H9 (cell line): ENCODE results near the gene ARHGAP15. TPM values are rescaled to one million over a fixed set of nuclear protein-coding genes. Genes with fewer than 3 reads are reported as not detected.

Source experiments
- DNase-seq: peaks from one replicate; pipeline ENCODE4 v3.0.0-alpha.2; 2017
- H2AFZ ChIP-seq: one replicate; pipeline ENCODE4 v1.6.1; 2013; ENCODE audit warnings: mild to moderate bottlenecking, low read length, control low read depth, moderate library complexity
- H2AK5ac ChIP-seq: 2 replicates; pipeline ENCODE4 v1.6.1; 2013; ENCODE audit warnings: low read length, control low read depth, mixed read lengths; ENCODE audit not compliant: insufficient read length
- H2BK120ac ChIP-seq: one replicate; pipeline ENCODE4 v1.6.1; 2013; ENCODE audit warnings: low read depth, mild to moderate bottlenecking, low read length, control low read depth, inconsistent platforms; ENCODE audit not compliant: poor library complexity, severe bottlenecking
- H2BK12ac ChIP-seq: 2 replicates; pipeline ENCODE4 v1.6.1; 2013; ENCODE audit warnings: low read length, control low read depth, mixed read lengths, low read depth; ENCODE audit not compliant: insufficient read length
- H2BK15ac ChIP-seq: 2 replicates; pipeline ENCODE4 v1.6.1; 2013; ENCODE audit warnings: low read depth, low read length, control low read depth
- H2BK20ac ChIP-seq: one replicate; pipeline ENCODE4 v1.6.1; 2013; ENCODE audit warnings: low read depth, mild to moderate bottlenecking, low read length, control low read depth, inconsistent platforms; ENCODE audit not compliant: poor library complexity, severe bottlenecking
- H2BK5ac ChIP-seq: 2 replicates; pipeline ENCODE4 v1.6.1; 2013; ENCODE audit warnings: low read length, control low read depth, mixed read lengths; ENCODE audit not compliant: insufficient read length
- H3K14ac ChIP-seq: 2 replicates; pipeline ENCODE4 v1.6.1; 2013; ENCODE audit warnings: low read length, control low read depth; ENCODE audit not compliant: insufficient read depth
- H3K18ac ChIP-seq: 2 replicates; pipeline ENCODE4 v1.6.1; 2013; ENCODE audit warnings: low read depth, mild to moderate bottlenecking, mixed read lengths, low read length, control low read depth; ENCODE audit not compliant: insufficient read length
- H3K23ac ChIP-seq: 2 replicates; pipeline ENCODE4 v1.6.1; 2013; ENCODE audit warnings: low read length, control low read depth, mixed read lengths, low read depth; ENCODE audit not compliant: insufficient read length
- H3K23me2 ChIP-seq: 2 replicates; pipeline ENCODE4 v1.6.1; 2013; ENCODE audit warnings: low read depth, mild to moderate bottlenecking, mixed read lengths, low read length, control low read depth; ENCODE audit not compliant: insufficient read length, poor library complexity, severe bottlenecking
- H3K27ac ChIP-seq: 2 replicates; pipeline ENCODE4 v1.5.1; 2013; ENCODE audit warnings: low read length, control low read depth, mixed read lengths, low read depth; ENCODE audit not compliant: insufficient read length
- H3K27me3 ChIP-seq: 2 replicates; pipeline ENCODE4 v1.6.1; 2013; ENCODE audit warnings: low read length, control low read depth, inconsistent platforms; ENCODE audit not compliant: insufficient read depth
- H3K4ac ChIP-seq: 2 replicates; pipeline ENCODE4 v1.6.1; 2013; ENCODE audit warnings: low read depth, mild to moderate bottlenecking, control low read depth, inconsistent platforms, low read length, moderate library complexity
- H3K4me1 ChIP-seq: 2 replicates; pipeline ENCODE4 v1.6.1; 2013; ENCODE audit warnings: low read length, control low read depth, inconsistent platforms; ENCODE audit not compliant: insufficient read depth
- H3K4me2 ChIP-seq: 2 replicates; pipeline ENCODE4 v1.6.1; 2013; ENCODE audit warnings: low read length, control low read depth, mixed read lengths; ENCODE audit not compliant: insufficient read length, insufficient read depth
- H3K56ac ChIP-seq: 2 replicates; pipeline ENCODE4 v1.6.1; 2013; ENCODE audit warnings: low read depth, mild to moderate bottlenecking, mixed read lengths, low read length, control low read depth; ENCODE audit not compliant: insufficient read length
- H3K79me1 ChIP-seq: 2 replicates; pipeline ENCODE4 v1.6.1; 2013; ENCODE audit warnings: low read depth, mild to moderate bottlenecking, moderate library complexity, low read length, control low read depth, inconsistent platforms; ENCODE audit not compliant: insufficient read depth, poor library complexity, severe bottlenecking
- H3K79me2 ChIP-seq: 2 replicates; pipeline ENCODE4 v1.6.1; 2013; ENCODE audit warnings: low read length, control low read depth, inconsistent platforms; ENCODE audit not compliant: insufficient read depth
- H3K9ac ChIP-seq: 2 replicates; pipeline ENCODE4 v1.6.1; 2013; ENCODE audit warnings: low read length, control low read depth, mixed read lengths; ENCODE audit not compliant: insufficient read length; ENCODE audit errors: extremely low read depth
- H3K9me3 ChIP-seq: one replicate; pipeline ENCODE4 v1.6.1; 2013; ENCODE audit warnings: low read depth, low read length, inconsistent platforms; ENCODE audit not compliant: control insufficient read depth
- H3T11ph ChIP-seq: one replicate; pipeline ENCODE4 v1.6.1; 2013; ENCODE audit warnings: mild to moderate bottlenecking, low read length, control low read depth, inconsistent platforms
- H4K20me1 ChIP-seq: one replicate; pipeline ENCODE4 v1.6.1; 2013; ENCODE audit not compliant: control insufficient read depth, insufficient read length, insufficient read depth
- H4K5ac ChIP-seq: 2 replicates; pipeline ENCODE4 v1.6.1; 2013; ENCODE audit warnings: low read depth, mild to moderate bottlenecking, mixed read lengths, low read length, control low read depth; ENCODE audit not compliant: insufficient read length
- H4K8ac ChIP-seq: replicated peaks from 2 replicates; pipeline ENCODE4 v1.6.1; 2013; ENCODE audit warnings: low read length, control low read depth, mixed read lengths, low read depth; ENCODE audit not compliant: insufficient read length
- H4K91ac ChIP-seq: 2 replicates; pipeline ENCODE4 v1.6.1; 2013; ENCODE audit warnings: low read depth, mild to moderate bottlenecking, moderate library complexity, mixed read lengths, low read length, control low read depth; ENCODE audit not compliant: insufficient read length
- H3K27ac Mint-ChIP-seq, 3 experiments: 2 replicates in 2 of 3; 3 replicates in 1 of 3; pipeline ENCODE4 v1.8.0; 2020 to 2021; ENCODE audit warnings: mixed read lengths in 3 of 3, mild to moderate bottlenecking in 1 of 3, moderate library complexity in 1 of 3
- H3K27me3 Mint-ChIP-seq: 2 replicates; pipeline ENCODE4 v1.8.0; 2021; ENCODE audit warnings: low read depth, mild to moderate bottlenecking, moderate library complexity, mixed read lengths
- H3K36me3 Mint-ChIP-seq, 3 experiments: 2 replicates in 2 of 3; 3 replicates in 1 of 3; pipeline ENCODE4 v1.8.0; 2020 to 2021; ENCODE audit warnings: low read depth in 3 of 3, mixed read lengths in 3 of 3; ENCODE audit not compliant: insufficient read depth in 1 of 3
- H3K4me1 Mint-ChIP-seq, 2 experiments: 2 replicates each; pipeline ENCODE4 v1.8.0; 2020; ENCODE audit warnings: mixed read lengths in 2 of 2
- H3K4me3 Mint-ChIP-seq, 2 experiments: 2 replicates in 1 of 2; 3 replicates in 1 of 2; pipeline ENCODE4 v1.8.0; 2020 to 2021; ENCODE audit warnings: mild to moderate bottlenecking in 2 of 2, mixed read lengths in 2 of 2, moderate library complexity in 1 of 2
- H3K9me3 Mint-ChIP-seq, 2 experiments: 2 replicates in 1 of 2; 3 replicates in 1 of 2; pipeline ENCODE4 v1.8.0; 2020; ENCODE audit warnings: mild to moderate bottlenecking in 2 of 2, mixed read lengths in 2 of 2, moderate library complexity in 1 of 2
- CTCF ChIP-seq: fragments of 200-600 bp; sonication (generic); conservative IDR thresholded peaks from 3 replicates; pipeline ENCODE4 v1.8.0; 2021; ENCODE audit warnings: antibody characterized with exemption, mild to moderate bottlenecking
- WGBS: extraction: QIAGEN DNeasy Blood & Tissue Kit; methylation state at CpG from one replicate; pipeline ENCODE4 v1.1.7; 2013; ENCODE audit warnings: missing lambda C conversion rate, low lambda C conversion rate, mixed read lengths; ENCODE audit not compliant: insufficient read length; ENCODE audit errors: extremely low coverage; 5-methylcytosine and 5-hydroxymethylcytosine counted together
- total RNA-seq: library from RNA; stranded (reverse); gene quantifications from 2 replicates; pipeline ENCODE4 v1.2.1, GENCODE V29; 2021

The ARHGAP15 gene
- total RNA-seq, 1 experiment from 2014 or later, result not detected

- no peak overlapping the region for H3K4me2 ChIP-seq
- Mint-ChIP-seq H3K4me3 (no peak overlapping the region), H3K27me3 (no peaks in the 10 kb centered on the region), H3K9me3 (no peaks in the 10 kb centered on the region), H3K27ac (peak overlapping the region in 1 of 3 experiments; percentile 70; a peak in 1 of 7 replicates), H3K36me3 (no peaks in the 10 kb centered on the region), H3K4me1 (no peaks in the 10 kb centered on the region)
- WGBS, result no CpG with 5 or more reads among the region's 8 CpGs
- no peaks in the 10 kb centered on the region for H3K4me1 ChIP-seq
- no peak overlapping the region for H4K5ac ChIP-seq
- no peak overlapping the region for H3K4ac ChIP-seq
- no peaks in the 10 kb centered on the region for H3K79me2 ChIP-seq
- H3K79me1 ChIP-seq, result no peaks in the 10 kb centered on the region
- no peak overlapping the region for H2AK5ac ChIP-seq
- no peak overlapping the region for H2AFZ ChIP-seq
- no peak overlapping the region for H3T11ph ChIP-seq
- H3K27ac ChIP-seq, result no peak overlapping the region
- H4K91ac ChIP-seq, result no peak overlapping the region
- H3K56ac ChIP-seq, result no peak overlapping the region
- DNase-seq, result no peak
- H4K20me1 ChIP-seq, result no peaks in the 10 kb centered on the region
- no peak overlapping the region for H3K23ac ChIP-seq
- no peak for TF ChIP-seq CTCF
- no peak overlapping the region for H2BK20ac ChIP-seq
- H4K8ac ChIP-seq, result no peak overlapping the region
- no peak overlapping the region for H2BK15ac ChIP-seq
- no peaks in the 10 kb centered on the region for H3K27me3 ChIP-seq
- no peak overlapping the region for H3K14ac ChIP-seq
- H2BK5ac ChIP-seq, result no peak overlapping the region
- no peak overlapping the region for H2BK12ac ChIP-seq
- no peaks in the 10 kb centered on the region for H3K23me2 ChIP-seq
- no peak overlapping the region for H3K18ac ChIP-seq
- H2BK120ac ChIP-seq, result no peak overlapping the region
- no peaks in the 10 kb centered on the region for H3K9me3 ChIP-seq
- H3K9ac ChIP-seq, result no peak overlapping the region
Observed at GRCh38 chr2:143382573-143382972, 253.4 kb downstream of the ARHGAP15 start.
